ENCODE data around the gene QPCT. TPM values are rescaled to one million over a fixed set of nuclear protein-coding genes. Genes with fewer than 3 reads are reported as not detected.

The QPCT gene
- total RNA-seq, 1 experiment from 2014 or later = 4.2 TPM

DNA sequence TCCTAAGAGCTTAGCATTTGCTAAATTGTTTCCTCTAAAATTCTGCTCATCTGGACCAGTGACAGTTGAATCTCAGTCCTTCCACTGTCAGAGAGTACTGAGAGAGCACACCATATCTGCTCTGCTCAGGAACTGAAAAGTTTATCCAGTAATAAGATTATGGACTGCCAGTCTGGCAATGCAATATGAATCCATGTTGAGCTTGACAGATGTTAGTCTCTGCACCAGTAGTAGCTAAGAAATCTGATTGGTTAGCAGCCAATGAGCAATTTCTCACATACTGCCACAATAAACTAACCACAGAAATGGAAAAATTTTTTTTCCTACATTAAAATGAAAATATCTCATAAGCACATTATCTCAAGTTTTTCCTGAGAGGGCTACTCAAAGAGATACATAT, 22.1 kb upstream of the QPCT start:
- Histone ChIP-seq H3K27me3 (replicated peaks; ENCODE audit: insufficient read depth, low read depth, low read length, poor library complexity) (no peaks in the 10 kb centered on the region), H3K4me1 (ENCODE audit: insufficient read depth, low read length, poor library complexity, severe bottlenecking) (peaks cover 42% of the 10 kb centered on the region), H3K4me3 (ENCODE audit: low read depth, low read length, poor library complexity, severe bottlenecking) (peak overlapping the region; percentile 67), H3K9me3 (ENCODE audit: low read depth, low read length, poor library complexity, severe bottlenecking) (no peaks in the 10 kb centered on the region), H3K27ac (ENCODE audit: low read depth, low read length, poor library complexity, severe bottlenecking) (no peak overlapping the region), H3K36me3 (ENCODE audit: insufficient read depth, low read length, poor library complexity, severe bottlenecking) (no peaks in the 10 kb centered on the region)
- ChIA-PET CTCF (no interaction called here), POLR2A (ENCODE audit: low non-redundant PET) (interaction anchor here (0.6 kb wide), 1 partner anchor 91 kb away, joined by 3 read pairs; the partner anchor contains the start of genes CEBPZ and NDUFAF7)
- DNase-seq (ENCODE audit: low spot score) = peak; percentile 50
- TF ChIP-seq EZH2 (IDR thresholded peaks at IDR 0.05; ENCODE audit: borderline replicate concordance, low read depth, low read length, poor library complexity, severe bottlenecking) = no peak
- TF ChIP-seq, protein P1, sequence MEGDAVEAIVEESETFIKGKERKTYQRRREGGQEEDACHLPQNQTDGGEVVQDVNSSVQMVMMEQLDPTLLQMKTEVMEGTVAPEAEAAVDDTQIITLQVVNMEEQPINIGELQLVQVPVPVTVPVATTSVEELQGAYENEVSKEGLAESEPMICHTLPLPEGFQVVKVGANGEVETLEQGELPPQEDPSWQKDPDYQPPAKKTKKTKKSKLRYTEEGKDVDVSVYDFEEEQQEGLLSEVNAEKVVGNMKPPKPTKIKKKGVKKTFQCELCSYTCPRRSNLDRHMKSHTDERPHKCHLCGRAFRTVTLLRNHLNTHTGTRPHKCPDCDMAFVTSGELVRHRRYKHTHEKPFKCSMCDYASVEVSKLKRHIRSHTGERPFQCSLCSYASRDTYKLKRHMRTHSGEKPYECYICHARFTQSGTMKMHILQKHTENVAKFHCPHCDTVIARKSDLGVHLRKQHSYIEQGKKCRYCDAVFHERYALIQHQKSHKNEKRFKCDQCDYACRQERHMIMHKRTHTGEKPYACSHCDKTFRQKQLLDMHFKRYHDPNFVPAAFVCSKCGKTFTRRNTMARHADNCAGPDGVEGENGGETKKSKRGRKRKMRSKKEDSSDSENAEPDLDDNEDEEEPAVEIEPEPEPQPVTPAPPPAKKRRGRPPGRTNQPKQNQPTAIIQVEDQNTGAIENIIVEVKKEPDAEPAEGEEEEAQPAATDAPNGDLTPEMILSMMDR (conservative IDR thresholded peaks at IDR 0.05; ENCODE audit: low read depth, low read length) = no peak
- intact Hi-C loops (cut with micrococcal nuclease; ENCODE audit: unreplicated experiment) = no loop called here
- no TSS peak for BruUV-seq (replicated peaks)

- ChIA-PET POLR2A (ENCODE audit: low non-redundant PET) (interaction anchor here (0.6 kb wide), 1 partner anchor 20 kb away, joined by 4 read pairs; no protein-coding TSS in a partner anchor), CTCF (no interaction called here)
- Histone ChIP-seq H3K9me3 (ENCODE audit: low read depth, low read length, poor library complexity, severe bottlenecking) (no peaks in the 10 kb centered on the region), H3K27me3 (replicated peaks; ENCODE audit: insufficient read depth, low read depth, low read length, poor library complexity) (no peaks in the 10 kb centered on the region), H3K4me3 (ENCODE audit: low read depth, low read length, poor library complexity, severe bottlenecking) (peak overlapping the region; percentile 67), H3K27ac (ENCODE audit: low read depth, low read length, poor library complexity, severe bottlenecking) (peak overlapping the region; percentile 76), H3K4me1 (ENCODE audit: insufficient read depth, low read length, poor library complexity, severe bottlenecking) (peaks cover 42% of the 10 kb centered on the region), H3K36me3 (ENCODE audit: insufficient read depth, low read length, poor library complexity, severe bottlenecking) (no peaks in the 10 kb centered on the region)
- DNase-seq (ENCODE audit: low spot score) = no peak
- TF ChIP-seq EZH2 (IDR thresholded peaks at IDR 0.05; ENCODE audit: borderline replicate concordance, low read depth, low read length, poor library complexity, severe bottlenecking) = no peak
- TF ChIP-seq, protein P1 (conservative IDR thresholded peaks at IDR 0.05; ENCODE audit: low read depth, low read length) = no peak
- no TSS peak for BruUV-seq (replicated peaks)
- intact Hi-C loops (cut with micrococcal nuclease; ENCODE audit: unreplicated experiment) = no loop called here
Measured at GRCh38 chr2:37323176-37323780, 21.2 kb upstream of the QPCT start.

DNA sequence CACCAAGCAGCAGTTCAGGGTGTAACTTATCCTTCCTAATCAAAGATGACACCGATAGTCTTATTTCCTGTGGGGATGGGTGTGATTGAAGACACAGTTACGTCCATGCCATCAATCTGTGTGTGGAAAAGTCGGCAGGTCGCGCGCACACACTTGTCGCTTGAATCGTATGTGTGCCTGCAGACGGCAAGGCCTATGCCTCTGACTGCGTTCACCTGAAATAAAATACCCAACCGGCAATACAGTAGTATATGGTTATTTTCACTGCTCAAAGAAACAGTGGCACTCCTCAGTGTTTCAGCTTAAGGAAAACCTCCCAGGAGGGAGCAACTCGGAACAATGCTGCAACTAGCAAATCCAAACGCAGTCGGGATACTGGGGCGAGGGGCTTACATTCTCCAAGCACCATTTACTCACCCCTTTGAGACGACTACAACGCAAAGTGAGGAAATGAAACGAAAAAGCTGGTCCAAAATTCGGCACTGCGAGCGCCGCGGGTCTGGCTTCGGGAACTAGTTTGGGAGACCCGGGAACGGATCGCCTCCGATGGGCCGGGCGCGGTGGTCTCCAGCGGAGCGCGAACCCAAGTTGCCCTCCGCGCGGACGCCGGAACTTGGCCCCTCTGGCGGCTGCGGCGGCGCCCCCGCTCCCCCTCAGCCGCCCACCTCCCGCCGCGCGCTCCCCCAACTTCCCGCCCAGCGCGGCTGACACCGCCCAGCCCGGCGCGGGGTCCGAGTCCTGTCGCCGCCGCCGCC, 20.5 kb upstream of the QPCT start:
- Histone ChIP-seq H3K4me3 (ENCODE audit: low read depth, low read length, poor library complexity, severe bottlenecking) (peak overlapping the region; percentile 67), H3K4me1 (ENCODE audit: insufficient read depth, low read length, poor library complexity, severe bottlenecking) (peaks cover 35% of the 10 kb centered on the region), H3K27ac (ENCODE audit: low read depth, low read length, poor library complexity, severe bottlenecking) (peak overlapping the region; percentile 76), H3K9me3 (ENCODE audit: low read depth, low read length, poor library complexity, severe bottlenecking) (no peaks in the 10 kb centered on the region), H3K36me3 (ENCODE audit: insufficient read depth, low read length, poor library complexity, severe bottlenecking) (no peaks in the 10 kb centered on the region), H3K27me3 (replicated peaks; ENCODE audit: insufficient read depth, low read depth, low read length, poor library complexity) (no peaks in the 10 kb centered on the region)
- ChIA-PET POLR2A (ENCODE audit: low non-redundant PET) (interaction anchor here (0.6 kb wide), 1 partner anchor 19 kb away, joined by 4 read pairs; no protein-coding TSS in a partner anchor), CTCF (interaction anchor here (0.6 kb wide), 1 partner anchor 20 kb away, joined by 7 read pairs; no protein-coding TSS in a partner anchor)
- TF ChIP-seq, protein P1 (conservative IDR thresholded peaks at IDR 0.05; ENCODE audit: low read depth, low read length) = no peak
- TF ChIP-seq EZH2 (IDR thresholded peaks at IDR 0.05; ENCODE audit: borderline replicate concordance, low read depth, low read length, poor library complexity, severe bottlenecking) = no peak
- intact Hi-C loops (cut with micrococcal nuclease; ENCODE audit: unreplicated experiment) = no loop called here
- BruUV-seq (replicated peaks) = TSS peak; percentile 45
- DNase-seq (ENCODE audit: low spot score) = peak; percentile 56

All from A673 (cell line).